Thyroid gland (tissue), 4 donors: Measurements from ENCODE around the gene INTS11. TPM values are rescaled to one million over a fixed set of nuclear protein-coding genes. Genes with fewer than 3 reads are reported as not detected.

Source experiments
- DNase-seq, 2 donors: peaks; one replicate each; pipeline ENCODE4 v3.0.0-alpha.2; 2019
- H3K27ac ChIP-seq, 3 donors: fragments of 200-600 bp; sonication (generic); 1 replicate in 2 of 3; 2 replicates in 1 of 3; pipeline ENCODE4 v1.5.1; 2016 to 2019; ENCODE audit warnings: mild to moderate bottlenecking in 1 of 3, moderate library complexity in 1 of 3
- H3K27me3 ChIP-seq: fragments of 200-600 bp; sonication (generic); one replicate; pipeline ENCODE4 v1.5.1; 2019
- H3K36me3 ChIP-seq, 2 donors: fragments of 200-600 bp; sonication (generic); one replicate each; pipeline ENCODE4 v1.5.1; 2016 to 2019
- H3K4me1 ChIP-seq, 2 donors: fragments of 200-600 bp; sonication (generic); one replicate each; pipeline ENCODE4 v1.5.1; 2017 to 2019
- H3K4me3 ChIP-seq, 3 donors: fragments of 200-600 bp; sonication (generic); replicated peaks in 1 of 3; 1 replicate in 2 of 3; 2 replicates in 1 of 3; pipeline ENCODE4 v1.5.1; 2016; ENCODE audit warnings: mild to moderate bottlenecking in 1 of 3
- H3K9me3 ChIP-seq: fragments of 200-600 bp; sonication (generic); one replicate; pipeline ENCODE4 v1.5.1; 2017
- POLR2A ChIP-seq, 2 donors: fragments of 450-650 bp; IDR thresholded peaks; one replicate each; pipeline ENCODE4 v1.6.1; 2017; ENCODE audit warnings: antibody characterized with exemption in 2 of 2, mild to moderate bottlenecking in 2 of 2, moderate library complexity in 1 of 2
- WGBS, 2 donors: methylation state at CpG; one replicate each; pipeline ENCODE4 v1.1.5; 2017; 5-methylcytosine and 5-hydroxymethylcytosine counted together
- intact Hi-C: fragments of 100-400 bp; cut with DNase I; formaldehyde crosslinking; loops from one replicate; pipeline ENCODE4 v1.15.1; 2023
- total RNA-seq, 4 donors: library from RNA; depleted of rRNA; stranded (reverse); fragments of >200 nt; gene quantifications; one replicate each; pipeline ENCODE4 v1.2.3, GENCODE V29; 2016
- TF ChIP-seq, protein P1 (sequence below), 6 experiments: fragments of 200-600 bp in 3 of 6; fragments of 450-650 bp in 3 of 6; sonication (generic) in 3 of 6; IDR thresholded peaks; one replicate each; pipeline ENCODE4 v1.5.1; 2016 to 2019; ENCODE audit warnings: antibody characterized with exemption in 6 of 6, mild to moderate bottlenecking in 2 of 6, inconsistent platforms in 1 of 6, moderate library complexity in 1 of 6

The INTS11 gene
- total RNA-seq, 4 donors from 2014 or later: 68.9 to 116 (median 94.7) TPM

- H3K36me3 ChIP-seq: no peaks in the 10 kb centered on the region
- H3K9me3 ChIP-seq: no peaks in the 10 kb centered on the region
- DNase-seq: peak; percentile 68 to 70
- intact Hi-C loops: loop anchor here (2.0 kb wide), 1 partner anchor 21 kb away; no protein-coding TSS in a partner anchor
- TF ChIP-seq, protein P1, sequence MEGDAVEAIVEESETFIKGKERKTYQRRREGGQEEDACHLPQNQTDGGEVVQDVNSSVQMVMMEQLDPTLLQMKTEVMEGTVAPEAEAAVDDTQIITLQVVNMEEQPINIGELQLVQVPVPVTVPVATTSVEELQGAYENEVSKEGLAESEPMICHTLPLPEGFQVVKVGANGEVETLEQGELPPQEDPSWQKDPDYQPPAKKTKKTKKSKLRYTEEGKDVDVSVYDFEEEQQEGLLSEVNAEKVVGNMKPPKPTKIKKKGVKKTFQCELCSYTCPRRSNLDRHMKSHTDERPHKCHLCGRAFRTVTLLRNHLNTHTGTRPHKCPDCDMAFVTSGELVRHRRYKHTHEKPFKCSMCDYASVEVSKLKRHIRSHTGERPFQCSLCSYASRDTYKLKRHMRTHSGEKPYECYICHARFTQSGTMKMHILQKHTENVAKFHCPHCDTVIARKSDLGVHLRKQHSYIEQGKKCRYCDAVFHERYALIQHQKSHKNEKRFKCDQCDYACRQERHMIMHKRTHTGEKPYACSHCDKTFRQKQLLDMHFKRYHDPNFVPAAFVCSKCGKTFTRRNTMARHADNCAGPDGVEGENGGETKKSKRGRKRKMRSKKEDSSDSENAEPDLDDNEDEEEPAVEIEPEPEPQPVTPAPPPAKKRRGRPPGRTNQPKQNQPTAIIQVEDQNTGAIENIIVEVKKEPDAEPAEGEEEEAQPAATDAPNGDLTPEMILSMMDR (IDR thresholded peaks at IDR 0.05): no peak
- peak in 1 of 2 donors; percentile 33 for TF ChIP-seq POLR2A (IDR thresholded peaks at IDR 0.05)
- H3K4me3 ChIP-seq: peak overlapping the region in 2 of 3 donors; percentile 38 to 57
- peak overlapping the region; percentile 5 to 54 (median 51) for H3K27ac ChIP-seq
- H3K27me3 ChIP-seq: no peaks in the 10 kb centered on the region
- peaks cover 32 to 49% of the 10 kb centered on the region in 2 donors for H3K4me1 ChIP-seq
- 18 to 31% methylated on average over 8 to 10 of the region's 26 CpGs for whole genome bisulfite sequencing, 2 donors
Observed at GRCh38 chr1:1347663-1348419, 23.4 kb upstream of the INTS11 start.

DNA sequence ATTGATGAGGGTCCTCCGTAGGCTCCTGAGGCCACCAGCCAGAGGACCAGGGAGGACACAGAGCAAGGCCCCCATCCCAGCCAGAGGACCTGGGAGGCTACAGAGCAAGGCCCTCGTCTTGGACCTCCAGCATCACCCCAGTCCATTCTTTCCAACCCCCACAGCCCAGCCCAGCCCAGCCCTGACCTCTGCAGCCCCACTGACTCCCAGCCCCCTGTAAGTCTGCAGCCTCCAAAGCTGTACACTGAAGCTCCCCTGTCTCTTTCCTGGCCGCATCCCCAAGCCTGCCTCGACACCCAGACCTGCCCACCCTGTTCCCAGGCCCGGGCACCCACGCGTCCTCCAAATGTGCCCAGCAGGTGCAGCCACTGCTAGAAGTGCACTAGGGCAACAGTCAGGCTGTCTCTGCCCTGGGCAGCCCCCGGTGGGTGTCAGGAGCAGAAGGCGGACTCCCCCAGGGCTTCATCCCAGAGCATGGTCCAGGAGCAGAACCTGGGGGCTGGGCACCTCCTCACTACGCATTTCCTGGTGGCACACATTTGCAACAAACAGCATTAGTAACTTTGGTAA lies 22.7 kb upstream of the INTS11 start:
- Histone ChIP-seq H3K4me1 (peaks cover 32 to 49% of the 10 kb centered on the region in 2 donors), H3K27ac (peak overlapping the region in 2 of 3 donors; percentile 51 to 54)

GRCh38 chr1:1346501-1346890 lies 22.0 kb upstream of the INTS11 start:
- no peak overlapping the region for H3K4me3 ChIP-seq
- TF ChIP-seq POLR2A (IDR thresholded peaks at IDR 0.05): no peak
- TF ChIP-seq, protein P1 (IDR thresholded peaks at IDR 0.05): no peak
- H3K27me3 ChIP-seq: no peaks in the 10 kb centered on the region
- H3K4me1 ChIP-seq: peaks cover 30 to 44% of the 10 kb centered on the region in 2 donors
- 83 to 96% methylated on average over 7 to 10 of the region's 10 CpGs for WGBS, 2 donors
- no peaks in the 10 kb centered on the region for H3K9me3 ChIP-seq
- peaks cover 0 to 3% of the 10 kb centered on the region in 2 donors for H3K36me3 ChIP-seq
- intact Hi-C loops: loop anchor here (2.0 kb wide), 1 partner anchor 20 kb away; no protein-coding TSS in a partner anchor
- DNase-seq: no peak
- no peak overlapping the region for H3K27ac ChIP-seq

More for the DNA sequence above, 22.7 kb upstream of the INTS11 start:
- WGBS, 2 donors: 73 to 83% methylated on average over 5 to 6 of the region's 10 CpGs
- no peak overlapping the region for H3K4me3 ChIP-seq
- TF ChIP-seq, protein P1 (IDR thresholded peaks at IDR 0.05): no peak
- TF ChIP-seq POLR2A (IDR thresholded peaks at IDR 0.05): no peak
- no peaks in the 10 kb centered on the region for H3K9me3 ChIP-seq
- intact Hi-C loops: loop anchor here (2.0 kb wide), 1 partner anchor 20 kb away; no protein-coding TSS in a partner anchor
- H3K27me3 ChIP-seq: no peaks in the 10 kb centered on the region
- no peak for DNase-seq
- no peaks in the 10 kb centered on the region for H3K36me3 ChIP-seq

DNA sequence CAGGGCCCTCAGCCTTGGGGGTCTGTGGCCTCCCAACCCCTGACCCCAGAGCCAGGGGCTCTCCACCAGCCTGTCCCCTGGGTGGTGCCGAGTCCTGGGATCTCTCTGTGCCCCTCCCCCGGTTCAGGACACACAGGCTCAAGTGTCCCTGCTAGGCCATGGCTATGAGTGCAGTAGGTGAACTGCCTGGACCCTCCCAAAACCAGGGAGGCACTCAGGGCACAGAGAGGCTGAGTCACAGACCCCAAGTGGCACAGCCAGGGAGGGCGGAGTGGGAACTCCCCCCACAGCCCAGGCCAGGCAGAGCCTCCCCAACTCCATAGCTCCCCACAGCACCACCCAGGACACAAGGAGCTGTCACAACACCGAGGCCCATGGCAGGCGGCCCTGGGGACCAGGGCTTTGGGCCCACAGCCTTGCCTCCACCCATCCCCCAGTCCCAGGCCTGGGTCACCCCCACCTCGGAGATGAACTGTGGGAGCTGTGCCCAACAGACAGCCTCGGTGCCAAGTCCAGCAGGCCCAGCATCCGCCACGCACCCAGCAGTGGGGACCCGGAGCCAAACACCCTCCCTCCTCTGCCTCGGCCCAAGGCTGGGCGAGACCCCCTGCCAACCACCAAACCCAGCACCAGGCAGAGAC lies 21.5 kb upstream of the INTS11 start:
- no peak overlapping the region for H3K27ac ChIP-seq
- DNase-seq: no peak
- H3K4me3 ChIP-seq: no peak overlapping the region
- peaks cover 27 to 41% of the 10 kb centered on the region in 2 donors for H3K4me1 ChIP-seq
- no peaks in the 10 kb centered on the region for H3K9me3 ChIP-seq
- peaks cover 0 to 8% of the 10 kb centered on the region in 2 donors for H3K36me3 ChIP-seq
- TF ChIP-seq, protein P1 (IDR thresholded peaks at IDR 0.05): no peak
- no peaks in the 10 kb centered on the region for H3K27me3 ChIP-seq
- WGBS, 2 donors: 76 to 100% methylated on average over 1 to 6 of the region's 12 CpGs
- intact Hi-C loops: loop anchor here (2.0 kb wide), 1 partner anchor 19 kb away; no protein-coding TSS in a partner anchor
